ENCODE measurements around the gene KCNG2.

DNA sequence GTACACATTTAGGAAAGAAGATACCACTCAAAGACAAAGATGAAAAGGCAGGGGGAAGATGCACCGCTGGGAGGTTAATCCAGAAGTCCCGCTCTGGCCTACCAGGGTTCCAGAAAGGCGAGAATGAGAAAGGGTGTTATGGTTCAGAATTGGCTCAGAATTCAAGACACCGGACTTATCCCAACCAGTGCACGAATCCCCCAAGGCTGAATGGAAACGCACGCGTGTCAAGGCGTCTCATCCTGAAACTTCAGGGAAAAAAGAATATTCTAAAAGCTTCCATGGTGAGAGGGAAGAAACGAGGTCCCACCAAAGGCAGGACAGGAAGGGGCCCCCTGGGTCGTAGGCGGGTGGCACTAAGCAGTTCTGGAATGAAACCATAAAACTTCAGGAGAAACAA, 81.8 kb downstream of the KCNG2 start:
- TF ChIP-seq ZNF830 (CRISPR knock-in tag; IDR thresholded peaks at IDR 0.05): no peak
- TF ChIP-seq, protein P1, sequence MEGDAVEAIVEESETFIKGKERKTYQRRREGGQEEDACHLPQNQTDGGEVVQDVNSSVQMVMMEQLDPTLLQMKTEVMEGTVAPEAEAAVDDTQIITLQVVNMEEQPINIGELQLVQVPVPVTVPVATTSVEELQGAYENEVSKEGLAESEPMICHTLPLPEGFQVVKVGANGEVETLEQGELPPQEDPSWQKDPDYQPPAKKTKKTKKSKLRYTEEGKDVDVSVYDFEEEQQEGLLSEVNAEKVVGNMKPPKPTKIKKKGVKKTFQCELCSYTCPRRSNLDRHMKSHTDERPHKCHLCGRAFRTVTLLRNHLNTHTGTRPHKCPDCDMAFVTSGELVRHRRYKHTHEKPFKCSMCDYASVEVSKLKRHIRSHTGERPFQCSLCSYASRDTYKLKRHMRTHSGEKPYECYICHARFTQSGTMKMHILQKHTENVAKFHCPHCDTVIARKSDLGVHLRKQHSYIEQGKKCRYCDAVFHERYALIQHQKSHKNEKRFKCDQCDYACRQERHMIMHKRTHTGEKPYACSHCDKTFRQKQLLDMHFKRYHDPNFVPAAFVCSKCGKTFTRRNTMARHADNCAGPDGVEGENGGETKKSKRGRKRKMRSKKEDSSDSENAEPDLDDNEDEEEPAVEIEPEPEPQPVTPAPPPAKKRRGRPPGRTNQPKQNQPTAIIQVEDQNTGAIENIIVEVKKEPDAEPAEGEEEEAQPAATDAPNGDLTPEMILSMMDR (IDR thresholded peaks at IDR 0.05 in 2 of 3, conservative IDR thresholded peaks at IDR 0.05 in 1 of 3; ENCODE audit: insufficient read depth in 2 of 3, low read depth in 1 of 3, low read length in 3 of 3): no peak
- TF ChIP-seq SP1 (CRISPR knock-in tag; IDR thresholded peaks at IDR 0.05): no peak
- no peak for TF ChIP-seq CBX8 (IDR thresholded peaks at IDR 0.05; ENCODE audit: borderline replicate concordance, extremely low read depth, low read depth, low read length, poor library complexity, severe bottlenecking)
- TF ChIP-seq SMAD3 (CRISPR knock-in tag; conservative IDR thresholded peaks at IDR 0.05): no peak
- TF ChIP-seq, protein P2, sequence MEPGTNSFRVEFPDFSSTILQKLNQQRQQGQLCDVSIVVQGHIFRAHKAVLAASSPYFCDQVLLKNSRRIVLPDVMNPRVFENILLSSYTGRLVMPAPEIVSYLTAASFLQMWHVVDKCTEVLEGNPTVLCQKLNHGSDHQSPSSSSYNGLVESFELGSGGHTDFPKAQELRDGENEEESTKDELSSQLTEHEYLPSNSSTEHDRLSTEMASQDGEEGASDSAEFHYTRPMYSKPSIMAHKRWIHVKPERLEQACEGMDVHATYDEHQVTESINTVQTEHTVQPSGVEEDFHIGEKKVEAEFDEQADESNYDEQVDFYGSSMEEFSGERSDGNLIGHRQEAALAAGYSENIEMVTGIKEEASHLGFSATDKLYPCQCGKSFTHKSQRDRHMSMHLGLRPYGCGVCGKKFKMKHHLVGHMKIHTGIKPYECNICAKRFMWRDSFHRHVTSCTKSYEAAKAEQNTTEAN (CRISPR knock-in tag; IDR thresholded peaks at IDR 0.05): no peak
- TF ChIP-seq, protein P3, sequence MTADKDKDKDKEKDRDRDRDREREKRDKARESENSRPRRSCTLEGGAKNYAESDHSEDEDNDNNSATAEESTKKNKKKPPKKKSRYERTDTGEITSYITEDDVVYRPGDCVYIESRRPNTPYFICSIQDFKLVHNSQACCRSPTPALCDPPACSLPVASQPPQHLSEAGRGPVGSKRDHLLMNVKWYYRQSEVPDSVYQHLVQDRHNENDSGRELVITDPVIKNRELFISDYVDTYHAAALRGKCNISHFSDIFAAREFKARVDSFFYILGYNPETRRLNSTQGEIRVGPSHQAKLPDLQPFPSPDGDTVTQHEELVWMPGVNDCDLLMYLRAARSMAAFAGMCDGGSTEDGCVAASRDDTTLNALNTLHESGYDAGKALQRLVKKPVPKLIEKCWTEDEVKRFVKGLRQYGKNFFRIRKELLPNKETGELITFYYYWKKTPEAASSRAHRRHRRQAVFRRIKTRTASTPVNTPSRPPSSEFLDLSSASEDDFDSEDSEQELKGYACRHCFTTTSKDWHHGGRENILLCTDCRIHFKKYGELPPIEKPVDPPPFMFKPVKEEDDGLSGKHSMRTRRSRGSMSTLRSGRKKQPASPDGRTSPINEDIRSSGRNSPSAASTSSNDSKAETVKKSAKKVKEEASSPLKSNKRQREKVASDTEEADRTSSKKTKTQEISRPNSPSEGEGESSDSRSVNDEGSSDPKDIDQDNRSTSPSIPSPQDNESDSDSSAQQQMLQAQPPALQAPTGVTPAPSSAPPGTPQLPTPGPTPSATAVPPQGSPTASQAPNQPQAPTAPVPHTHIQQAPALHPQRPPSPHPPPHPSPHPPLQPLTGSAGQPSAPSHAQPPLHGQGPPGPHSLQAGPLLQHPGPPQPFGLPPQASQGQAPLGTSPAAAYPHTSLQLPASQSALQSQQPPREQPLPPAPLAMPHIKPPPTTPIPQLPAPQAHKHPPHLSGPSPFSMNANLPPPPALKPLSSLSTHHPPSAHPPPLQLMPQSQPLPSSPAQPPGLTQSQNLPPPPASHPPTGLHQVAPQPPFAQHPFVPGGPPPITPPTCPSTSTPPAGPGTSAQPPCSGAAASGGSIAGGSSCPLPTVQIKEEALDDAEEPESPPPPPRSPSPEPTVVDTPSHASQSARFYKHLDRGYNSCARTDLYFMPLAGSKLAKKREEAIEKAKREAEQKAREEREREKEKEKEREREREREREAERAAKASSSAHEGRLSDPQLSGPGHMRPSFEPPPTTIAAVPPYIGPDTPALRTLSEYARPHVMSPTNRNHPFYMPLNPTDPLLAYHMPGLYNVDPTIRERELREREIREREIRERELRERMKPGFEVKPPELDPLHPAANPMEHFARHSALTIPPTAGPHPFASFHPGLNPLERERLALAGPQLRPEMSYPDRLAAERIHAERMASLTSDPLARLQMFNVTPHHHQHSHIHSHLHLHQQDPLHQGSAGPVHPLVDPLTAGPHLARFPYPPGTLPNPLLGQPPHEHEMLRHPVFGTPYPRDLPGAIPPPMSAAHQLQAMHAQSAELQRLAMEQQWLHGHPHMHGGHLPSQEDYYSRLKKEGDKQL (CRISPR knock-in tag; IDR thresholded peaks at IDR 0.05; ENCODE audit: borderline replicate concordance): no peak
- TF ChIP-seq CEBPB (tag; IDR thresholded peaks at IDR 0.05): no peak
- TF ChIP-seq MCM3 (IDR thresholded peaks at IDR 0.05): no peak
- no peak for TF ChIP-seq RCOR1 (IDR thresholded peaks at IDR 0.05; ENCODE audit: borderline replicate concordance in 1 of 2, low read depth in 2 of 2, low read length in 2 of 2)
- no peak for TF ChIP-seq TEAD2 (tag; IDR thresholded peaks at IDR 0.05)
- TF ChIP-seq RBM22 (IDR thresholded peaks at IDR 0.05; ENCODE audit: low read depth, low read length, poor library complexity, severe bottlenecking): no peak
- no peak for TF ChIP-seq ZNF41 (CRISPR knock-in tag; conservative IDR thresholded peaks at IDR 0.05)
- no peak for TF ChIP-seq NFRKB (IDR thresholded peaks at IDR 0.05; ENCODE audit: low read depth)

All from K562 (cell line).